Amniotic epithelial cell (primary cell): Measurements from ENCODE around the gene NKD2.
"Not testable (repeated sequence)": the region's sequence is repeated elsewhere in the genome, so short reads cannot be mapped to it uniquely, and the experiment has no call there.

Source experiments
- DNase-seq: peaks from one replicate; pipeline ENCODE4 v3.0.0-alpha.2; 2010; ENCODE audit warnings: low read depth

The NKD2 gene

GRCh38 chr5:1008451-1009358, at the start of gene NKD2:
Gene NKD2, plus strand, starts transcription at chr5:1008802. Its CDS starts 256 bp downstream, at chr5:1009058.
- DNase-seq = no peak

GRCh38 chr5:959581-960531, 48.7 kb upstream of the NKD2 start:
- DNase-seq = no peak

GRCh38 chr5:960551-960950, 48.1 kb upstream of the NKD2 start:
- DNase-seq = no peak

- no peak for DNase-seq
Observed at GRCh38 chr5:961002-961710, 47.4 kb upstream of the NKD2 start.

GRCh38 chr5:961711-962240, 46.8 kb upstream of the NKD2 start:
- no peak for DNase-seq

GRCh38 chr5:962386-962785, 46.2 kb upstream of the NKD2 start:
- no peak for DNase-seq

GRCh38 chr5:962801-963200, 45.8 kb upstream of the NKD2 start:
- DNase-seq = no peak

- DNase-seq = no peak
Observed at GRCh38 chr5:963310-963672, 45.3 kb upstream of the NKD2 start.

- DNase-seq = peak; percentile 77
Observed at GRCh38 chr5:963673-964531, 44.7 kb upstream of the NKD2 start.

GRCh38 chr5:964821-965220, 43.8 kb upstream of the NKD2 start:
- DNase-seq = no peak

GRCh38 chr5:965604-966344, 42.8 kb upstream of the NKD2 start:
- DNase-seq = no peak

- DNase-seq = no peak
Observed at GRCh38 chr5:966345-966710, 42.3 kb upstream of the NKD2 start.

GRCh38 chr5:966941-967340, 41.7 kb upstream of the NKD2 start:
- no peak for DNase-seq

GRCh38 chr5:968881-969280, 39.7 kb upstream of the NKD2 start:
- no peak for DNase-seq

GRCh38 chr5:969408-969839, 39.2 kb upstream of the NKD2 start:
- no peak for DNase-seq

- not testable (repeated sequence) for DNase-seq
Observed at GRCh38 chr5:972575-972974, 36.0 kb upstream of the NKD2 start.

- no peak for DNase-seq
Observed at GRCh38 chr5:976849-977751, 31.5 kb upstream of the NKD2 start.

- no peak for DNase-seq
Observed at GRCh38 chr5:978054-978453, 30.5 kb upstream of the NKD2 start.

GRCh38 chr5:978693-979092, 29.9 kb upstream of the NKD2 start:
- DNase-seq = no peak
